Vagina (tissue), 2 donors: ENCODE measurements around the gene PRKAB2. TPM values are rescaled to one million over a fixed set of nuclear protein-coding genes. Genes with fewer than 3 reads are reported as not detected.

Experiments
- DNase-seq, 2 donors: peaks; one replicate each; pipeline ENCODE4 v3.0.0-alpha.2; 2017; ENCODE audit errors: extremely low spot score in 2 of 2
- H3K27ac ChIP-seq: fragments of 200-600 bp; sonication (generic); one replicate; pipeline ENCODE4 v1.5.1; 2019
- H3K27me3 ChIP-seq: fragments of 200-600 bp; sonication (generic); one replicate; pipeline ENCODE4 v1.5.1; 2019
- H3K36me3 ChIP-seq, 2 donors: fragments of 200-600 bp; sonication (generic); one replicate each; pipeline ENCODE4 v1.5.1; 2017 to 2019
- H3K4me1 ChIP-seq: fragments of 200-600 bp; sonication (generic); one replicate; pipeline ENCODE4 v1.5.1; 2019
- H3K4me3 ChIP-seq, 2 donors: fragments of 200-600 bp; sonication (generic); 1 replicate in 1 of 2; 2 replicates in 1 of 2; pipeline ENCODE4 v1.5.1; 2016 to 2019
- H3K9me3 ChIP-seq: fragments of 200-600 bp; sonication (generic); one replicate; pipeline ENCODE4 v1.5.1; 2019
- CTCF ChIP-seq, 3 experiments: fragments of 450-650 bp in 2 of 3; fragments of 200-600 bp in 1 of 3; sonication (generic) in 1 of 3; IDR thresholded peaks; one replicate each; pipeline ENCODE4 v1.5.1; 2017 to 2019; ENCODE audit warnings: antibody characterized with exemption in 3 of 3, mild to moderate bottlenecking in 2 of 3, moderate library complexity in 2 of 3
- POLR2A ChIP-seq, 2 donors: fragments of 450-650 bp; IDR thresholded peaks; one replicate each; pipeline ENCODE4 v1.6.1; 2017; ENCODE audit warnings: antibody characterized with exemption in 2 of 2, mild to moderate bottlenecking in 2 of 2, moderate library complexity in 2 of 2
- POLR2AphosphoS5 ChIP-seq, 2 donors: sonication (generic); formaldehyde crosslinking; IDR thresholded peaks; one replicate each; pipeline ENCODE4 v1.9.0; 2017; ENCODE audit warnings: antibody characterized with exemption in 2 of 2, mild to moderate bottlenecking in 2 of 2, low read depth in 1 of 2; ENCODE audit not compliant: insufficient read depth in 1 of 2
- intact Hi-C: fragments of 100-400 bp; cut with DNase I; formaldehyde crosslinking; loops from one replicate; pipeline ENCODE4 v1.15.1; 2023
- total RNA-seq: library from RNA; depleted of rRNA; stranded (reverse); fragments of >200 nt; gene quantifications from one replicate; pipeline ENCODE4 v1.2.3, GENCODE V29; 2016

Gene PRKAB2
- total RNA-seq, 1 donor from 2014 or later: 25.0 TPM

GRCh38 chr1:147214842-147215539, 42.7 kb upstream of the PRKAB2 start:
- Histone ChIP-seq H3K9me3 (no peaks in the 10 kb centered on the region), H3K36me3 (no peaks in the 10 kb centered on the region), H3K27me3 (no peaks in the 10 kb centered on the region), H3K27ac (no peak overlapping the region), H3K4me3 (no peak overlapping the region), H3K4me1 (peaks cover 6% of the 10 kb centered on the region)
- TF ChIP-seq CTCF (IDR thresholded peaks at IDR 0.05): no peak
- no peak for TF ChIP-seq POLR2A (IDR thresholded peaks at IDR 0.05)
- TF ChIP-seq POLR2AphosphoS5 (IDR thresholded peaks at IDR 0.05; ENCODE audit: insufficient read depth in 1 of 2, low read depth in 1 of 2): no peak
- DNase-seq: no peak
- intact Hi-C loops: no loop called here

GRCh38 chr1:147214325-147214724, 42.1 kb upstream of the PRKAB2 start:
- Histone ChIP-seq H3K27ac (no peak overlapping the region), H3K36me3 (no peaks in the 10 kb centered on the region), H3K9me3 (no peaks in the 10 kb centered on the region), H3K27me3 (no peaks in the 10 kb centered on the region), H3K4me1 (peaks cover 6% of the 10 kb centered on the region), H3K4me3 (no peak overlapping the region)
- TF ChIP-seq CTCF (IDR thresholded peaks at IDR 0.05) (no peak), POLR2AphosphoS5 (IDR thresholded peaks at IDR 0.05; ENCODE audit: insufficient read depth in 1 of 2, low read depth in 1 of 2) (no peak), POLR2A (IDR thresholded peaks at IDR 0.05) (no peak)
- no peak for DNase-seq
- intact Hi-C loops: no loop called here

GRCh38 chr1:147213271-147213670, 41.0 kb upstream of the PRKAB2 start:
- DNase-seq: no peak

GRCh38 chr1:147211577-147211976, 39.3 kb upstream of the PRKAB2 start:
- Histone ChIP-seq H3K4me1 (peaks cover 6% of the 10 kb centered on the region), H3K27ac (no peak overlapping the region)
- intact Hi-C loops: no loop called here

More at GRCh38 chr1:147213271-147213670, 41.0 kb upstream of the PRKAB2 start:
- H3K9me3 ChIP-seq: no peaks in the 10 kb centered on the region
- H3K27me3 ChIP-seq: no peaks in the 10 kb centered on the region
- H3K4me3 ChIP-seq: no peak overlapping the region
- intact Hi-C loops: no loop called here
- H3K36me3 ChIP-seq: no peaks in the 10 kb centered on the region
- peaks cover 6% of the 10 kb centered on the region for H3K4me1 ChIP-seq
- H3K27ac ChIP-seq: no peak overlapping the region
- TF ChIP-seq POLR2AphosphoS5 (IDR thresholded peaks at IDR 0.05; ENCODE audit: insufficient read depth in 1 of 2, low read depth in 1 of 2) (no peak), CTCF (IDR thresholded peaks at IDR 0.05) (no peak), POLR2A (IDR thresholded peaks at IDR 0.05) (no peak)

More at GRCh38 chr1:147211577-147211976, 39.3 kb upstream of the PRKAB2 start:
- no peaks in the 10 kb centered on the region for H3K27me3 ChIP-seq
- TF ChIP-seq CTCF (IDR thresholded peaks at IDR 0.05): no peak
- no peak for TF ChIP-seq POLR2A (IDR thresholded peaks at IDR 0.05)
- no peak for TF ChIP-seq POLR2AphosphoS5 (IDR thresholded peaks at IDR 0.05; ENCODE audit: insufficient read depth in 1 of 2, low read depth in 1 of 2)
- H3K9me3 ChIP-seq: no peaks in the 10 kb centered on the region
- DNase-seq: no peak
- no peak overlapping the region for H3K4me3 ChIP-seq
- H3K36me3 ChIP-seq: no peaks in the 10 kb centered on the region
